22Rv1 (cell line): ENCODE data around the gene PGD.

ENCODE experiments used
- ZFX ChIP-seq: fragments of 450-650 bp; IDR thresholded peaks from 2 replicates; pipeline ENCODE4 v1.6.1; 2017; ENCODE audit warnings: antibody characterized with exemption, borderline replicate concordance
- TF ChIP-seq, protein P1 (sequence below): fragments of 450-650 bp; IDR thresholded peaks from 2 replicates; pipeline ENCODE4 v1.5.1; 2017; ENCODE audit warnings: mild to moderate bottlenecking

GRCh38 chr1:10457875-10458274 is 59.0 kb downstream of the PGD start:
- TF ChIP-seq, protein P1, sequence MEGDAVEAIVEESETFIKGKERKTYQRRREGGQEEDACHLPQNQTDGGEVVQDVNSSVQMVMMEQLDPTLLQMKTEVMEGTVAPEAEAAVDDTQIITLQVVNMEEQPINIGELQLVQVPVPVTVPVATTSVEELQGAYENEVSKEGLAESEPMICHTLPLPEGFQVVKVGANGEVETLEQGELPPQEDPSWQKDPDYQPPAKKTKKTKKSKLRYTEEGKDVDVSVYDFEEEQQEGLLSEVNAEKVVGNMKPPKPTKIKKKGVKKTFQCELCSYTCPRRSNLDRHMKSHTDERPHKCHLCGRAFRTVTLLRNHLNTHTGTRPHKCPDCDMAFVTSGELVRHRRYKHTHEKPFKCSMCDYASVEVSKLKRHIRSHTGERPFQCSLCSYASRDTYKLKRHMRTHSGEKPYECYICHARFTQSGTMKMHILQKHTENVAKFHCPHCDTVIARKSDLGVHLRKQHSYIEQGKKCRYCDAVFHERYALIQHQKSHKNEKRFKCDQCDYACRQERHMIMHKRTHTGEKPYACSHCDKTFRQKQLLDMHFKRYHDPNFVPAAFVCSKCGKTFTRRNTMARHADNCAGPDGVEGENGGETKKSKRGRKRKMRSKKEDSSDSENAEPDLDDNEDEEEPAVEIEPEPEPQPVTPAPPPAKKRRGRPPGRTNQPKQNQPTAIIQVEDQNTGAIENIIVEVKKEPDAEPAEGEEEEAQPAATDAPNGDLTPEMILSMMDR = no peak
- no peak for TF ChIP-seq ZFX
